ENCODE results near the gene CARD19.

- TF ChIP-seq CTCF (IDR thresholded peaks at IDR 0.05), result no peak
- no peak for TF ChIP-seq POLR2A (IDR thresholded peaks at IDR 0.05)
These were observed 13.1 kb upstream of the CARD19 start for GRCh38 chr9:93082841-93083411.

Measured in heart left ventricle (tissue), 13 donors.